Gastrocnemius medialis (tissue), 4 donors: ENCODE measurements around the gene RADX. TPM values are rescaled to one million over a fixed set of nuclear protein-coding genes. Genes with fewer than 3 reads are reported as not detected.

Experiments used
- ATAC-seq, 2 donors: fragments of 150-250 bp; one replicate each; pipeline ENCODE4 v1.9.1; 2016
- DNase-seq, 2 donors: peaks; one replicate each; pipeline ENCODE4 v3.0.0-alpha.2; 2019
- H3K27ac ChIP-seq, 4 donors: fragments of 200-600 bp; sonication (generic); 1 replicate in 1 of 4; 2 replicates in 3 of 4; pipeline ENCODE4 v1.5.1; 2016 to 2018; ENCODE audit warnings: mild to moderate bottlenecking in 2 of 4, moderate library complexity in 1 of 4
- H3K27me3 ChIP-seq, 3 donors: fragments of 200-600 bp; sonication (generic) in 2 of 3; 1 replicate in 1 of 3; 2 replicates in 2 of 3; pipeline versions ENCODE4 v1.5.1 to v1.6.0; 2016 to 2019; ENCODE audit warnings: mild to moderate bottlenecking in 1 of 3, moderate library complexity in 1 of 3
- H3K36me3 ChIP-seq, 2 donors: fragments of 200-600 bp; sonication (generic) in 1 of 2; one replicate each; pipeline ENCODE4 v1.5.1; 2017 to 2018
- H3K4me1 ChIP-seq, 2 donors: fragments of 200-600 bp; sonication (generic) in 1 of 2; one replicate each; pipeline ENCODE4 v1.5.1; 2016 to 2017; ENCODE audit warnings: mild to moderate bottlenecking in 2 of 2
- H3K4me3 ChIP-seq, 4 donors: fragments of 200-600 bp; sonication (generic) in 3 of 4; 1 replicate in 1 of 4; 2 replicates in 3 of 4; pipeline ENCODE4 v1.5.1; 2016 to 2019; ENCODE audit warnings: mild to moderate bottlenecking in 2 of 4
- H3K9me3 ChIP-seq, 3 donors: fragments of 200-600 bp; sonication (generic) in 2 of 3; 1 replicate in 1 of 3; 2 replicates in 2 of 3; pipeline ENCODE4 v1.5.1; 2016 to 2019
- POLR2A ChIP-seq, 2 donors: fragments of 450-650 bp; IDR thresholded peaks; one replicate each; pipeline ENCODE4 v1.6.1; 2017; ENCODE audit warnings: antibody characterized with exemption in 2 of 2, mild to moderate bottlenecking in 2 of 2, moderate library complexity in 2 of 2
- in situ Hi-C, 4 donors: fragments of 200-750 bp; cut with MboI; loops; one replicate each; pipeline versions ENCODE4 v1.15.0 to v1.8.0; 2017; ENCODE audit warnings: low sequenced_read_pairs in 4 of 4
- intact Hi-C: fragments of 100-400 bp; cut with DNase I; formaldehyde crosslinking; loops from one replicate; pipeline ENCODE4 v1.15.1; 2023; ENCODE audit warnings: low total_unique reads
- total RNA-seq, 4 donors: library from RNA; depleted of rRNA; stranded (reverse); fragments of >200 nt; gene quantifications; one replicate each; pipeline versions ENCODE4 v1.1.0 to v1.2.3, GENCODE V29; 2016
- TF ChIP-seq, protein P1 (sequence below), 5 experiments: fragments of 450-650 bp in 3 of 5; fragments of 200-600 bp in 2 of 5; sonication (generic) in 2 of 5; IDR thresholded peaks in 4 of 5; conservative IDR thresholded peaks in 1 of 5; 1 replicate in 4 of 5; 2 replicates in 1 of 5; pipeline ENCODE4 v1.5.1; 2016 to 2019; ENCODE audit warnings: antibody characterized with exemption in 5 of 5, mild to moderate bottlenecking in 3 of 5, moderate library complexity in 3 of 5

The RADX gene
- total RNA-seq, 4 donors from 2014 or later: 0.12 to 1.7 (median 0.82) TPM

DNA sequence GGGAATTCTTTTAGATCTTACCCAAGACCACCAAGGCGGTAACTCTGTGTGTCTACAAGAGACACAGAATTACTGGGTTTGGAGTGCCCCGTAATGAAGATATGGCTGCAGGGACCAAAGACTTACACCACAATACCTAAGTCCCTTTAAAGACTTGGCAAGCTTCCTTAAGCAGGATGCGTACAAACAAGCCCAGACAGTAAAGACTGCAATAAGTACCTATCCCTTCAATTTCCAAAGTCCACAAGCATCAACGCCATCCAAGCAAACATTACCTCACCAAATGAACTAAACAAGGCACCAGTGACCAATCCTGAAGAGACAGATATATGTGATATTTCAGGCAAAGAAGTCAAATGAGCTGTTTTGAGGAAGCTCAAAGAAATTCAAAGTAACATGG is 72.4 kb downstream of the RADX start:
- in situ Hi-C loops (no loop called here), intact Hi-C loops (no loop called here)
- H3K36me3 ChIP-seq: no peaks in the 10 kb centered on the region
- no peaks in the 10 kb centered on the region for H3K9me3 ChIP-seq
- DNase-seq (no peak), ATAC-seq (no peak)
- no peak for TF ChIP-seq POLR2A (IDR thresholded peaks at IDR 0.05)
- TF ChIP-seq, protein P1, sequence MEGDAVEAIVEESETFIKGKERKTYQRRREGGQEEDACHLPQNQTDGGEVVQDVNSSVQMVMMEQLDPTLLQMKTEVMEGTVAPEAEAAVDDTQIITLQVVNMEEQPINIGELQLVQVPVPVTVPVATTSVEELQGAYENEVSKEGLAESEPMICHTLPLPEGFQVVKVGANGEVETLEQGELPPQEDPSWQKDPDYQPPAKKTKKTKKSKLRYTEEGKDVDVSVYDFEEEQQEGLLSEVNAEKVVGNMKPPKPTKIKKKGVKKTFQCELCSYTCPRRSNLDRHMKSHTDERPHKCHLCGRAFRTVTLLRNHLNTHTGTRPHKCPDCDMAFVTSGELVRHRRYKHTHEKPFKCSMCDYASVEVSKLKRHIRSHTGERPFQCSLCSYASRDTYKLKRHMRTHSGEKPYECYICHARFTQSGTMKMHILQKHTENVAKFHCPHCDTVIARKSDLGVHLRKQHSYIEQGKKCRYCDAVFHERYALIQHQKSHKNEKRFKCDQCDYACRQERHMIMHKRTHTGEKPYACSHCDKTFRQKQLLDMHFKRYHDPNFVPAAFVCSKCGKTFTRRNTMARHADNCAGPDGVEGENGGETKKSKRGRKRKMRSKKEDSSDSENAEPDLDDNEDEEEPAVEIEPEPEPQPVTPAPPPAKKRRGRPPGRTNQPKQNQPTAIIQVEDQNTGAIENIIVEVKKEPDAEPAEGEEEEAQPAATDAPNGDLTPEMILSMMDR (IDR thresholded peaks at IDR 0.05 in 4 of 5, conservative IDR thresholded peaks at IDR 0.05 in 1 of 5): no peak
- no peak overlapping the region for H3K27ac ChIP-seq
- peaks cover 0 to 2% (median 0%) of the 10 kb centered on the region in 3 donors for H3K27me3 ChIP-seq
- no peak overlapping the region for H3K4me3 ChIP-seq
- H3K4me1 ChIP-seq: no peaks in the 10 kb centered on the region

GRCh38 chrX:106692425-106693065 is 80.8 kb downstream of the RADX start:
- intact Hi-C loops (no loop called here), in situ Hi-C loops (no loop called here)
- H3K4me3 ChIP-seq: no peak overlapping the region
- H3K9me3 ChIP-seq: no peaks in the 10 kb centered on the region
- TF ChIP-seq, protein P1 (IDR thresholded peaks at IDR 0.05 in 4 of 5, conservative IDR thresholded peaks at IDR 0.05 in 1 of 5): no peak
- no peak for TF ChIP-seq POLR2A (IDR thresholded peaks at IDR 0.05)
- no peaks in the 10 kb centered on the region for H3K36me3 ChIP-seq
- no peak for ATAC-seq
- H3K4me1 ChIP-seq: no peaks in the 10 kb centered on the region
- no peak for DNase-seq
- H3K27me3 ChIP-seq: no peaks in the 10 kb centered on the region
- no peak overlapping the region for H3K27ac ChIP-seq

DNA sequence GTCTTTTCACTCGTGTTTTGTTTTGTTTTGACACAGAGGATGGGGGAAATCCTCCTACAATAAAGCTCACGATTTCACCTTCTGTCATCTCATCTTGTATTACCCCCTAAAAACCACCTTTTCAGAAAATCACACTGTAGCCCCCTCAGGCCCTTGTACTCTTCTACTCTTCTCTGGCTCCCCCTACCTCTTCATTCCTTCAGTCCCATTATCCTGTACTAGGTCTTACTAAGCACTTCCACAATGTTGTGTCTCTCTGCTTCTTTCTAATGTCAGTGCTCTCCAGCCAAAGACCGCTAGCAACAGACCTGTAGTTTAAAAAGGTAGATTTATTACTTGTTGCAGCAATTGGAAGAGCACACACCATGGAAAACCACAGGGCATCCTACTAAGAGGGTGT is 84.7 kb downstream of the RADX start:
- no peak for TF ChIP-seq POLR2A (IDR thresholded peaks at IDR 0.05)
- TF ChIP-seq, protein P1 (IDR thresholded peaks at IDR 0.05 in 4 of 5, conservative IDR thresholded peaks at IDR 0.05 in 1 of 5): no peak
- no peak overlapping the region for H3K27ac ChIP-seq
- no peaks in the 10 kb centered on the region for H3K27me3 ChIP-seq
- no peaks in the 10 kb centered on the region for H3K36me3 ChIP-seq
- H3K4me3 ChIP-seq: no peak overlapping the region
- DNase-seq: no peak
- no peaks in the 10 kb centered on the region for H3K4me1 ChIP-seq
- intact Hi-C loops (no loop called here), in situ Hi-C loops (no loop called here)
- ATAC-seq: no peak
- no peaks in the 10 kb centered on the region for H3K9me3 ChIP-seq

DNA sequence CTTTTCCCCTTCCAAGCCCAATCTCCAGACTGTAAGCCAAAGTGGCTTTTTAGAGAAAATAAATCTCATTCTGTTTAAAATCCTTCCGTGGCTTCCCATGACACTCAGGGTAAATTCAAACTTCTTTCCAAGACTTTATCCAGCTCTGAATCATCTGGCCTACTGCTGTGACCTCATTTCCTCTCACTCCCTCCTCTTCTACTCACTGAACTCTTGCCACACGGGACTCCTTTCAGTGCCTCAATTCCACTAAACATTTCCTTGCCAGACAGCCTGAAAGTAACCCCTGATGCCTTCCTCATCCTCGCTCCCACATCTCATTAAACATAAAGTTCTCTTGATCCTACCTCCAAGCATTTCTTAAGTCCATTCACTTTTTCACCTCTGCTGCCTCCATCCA is 86.9 kb downstream of the RADX start:
- no peaks in the 10 kb centered on the region for H3K36me3 ChIP-seq
- no peaks in the 10 kb centered on the region for H3K9me3 ChIP-seq
- DNase-seq (no peak), ATAC-seq (no peak)
- no peak overlapping the region for H3K4me3 ChIP-seq
- intact Hi-C loops: no loop called here
- H3K4me1 ChIP-seq: no peaks in the 10 kb centered on the region
- in situ Hi-C loops: no loop called here
- H3K27me3 ChIP-seq: no peaks in the 10 kb centered on the region
- H3K27ac ChIP-seq: no peak overlapping the region
- TF ChIP-seq, protein P1 (IDR thresholded peaks at IDR 0.05 in 4 of 5, conservative IDR thresholded peaks at IDR 0.05 in 1 of 5): no peak
- TF ChIP-seq POLR2A (IDR thresholded peaks at IDR 0.05): no peak

- no peak for TF ChIP-seq POLR2A (IDR thresholded peaks at IDR 0.05)
- TF ChIP-seq, protein P1 (IDR thresholded peaks at IDR 0.05 in 4 of 5, conservative IDR thresholded peaks at IDR 0.05 in 1 of 5): no peak
- no peak overlapping the region for H3K4me3 ChIP-seq
- no peak for DNase-seq
- H3K27ac ChIP-seq: no peak overlapping the region
- intact Hi-C loops (no loop called here), in situ Hi-C loops (no loop called here)
- H3K36me3 ChIP-seq: no peaks in the 10 kb centered on the region
- H3K9me3 ChIP-seq: no peaks in the 10 kb centered on the region
- H3K27me3 ChIP-seq: no peaks in the 10 kb centered on the region
- ATAC-seq: no peak
- peaks cover 3 to 7% of the 10 kb centered on the region in 2 donors for H3K4me1 ChIP-seq
Measured at GRCh38 chrX:106702636-106703035, 90.9 kb downstream of the RADX start.
